Measurements from ENCODE around the gene ZNF425. TPM values are rescaled to one million over a fixed set of nuclear protein-coding genes. Genes with fewer than 3 reads are reported as not detected.

Gene ZNF425
- total and polyA plus RNA-seq, 9 donors, result 1.4 to 9.0 (median 3.8) TPM

GRCh38 chr7:149072438-149072775 is 53.7 kb downstream of the ZNF425 start:
- TF ChIP-seq EP300 (IDR thresholded peaks at IDR 0.05) (no peak), CTCF (IDR thresholded peaks at IDR 0.05) (no peak), POLR2A (IDR thresholded peaks at IDR 0.05) (no peak)
- intact Hi-C loops (cut with DNase I), result no loop called here
- Histone ChIP-seq H3K9me3 (no peaks in the 10 kb centered on the region), H3K4me1 (ENCODE audit: insufficient read depth) (no peaks in the 10 kb centered on the region), H3K36me3 (no peaks in the 10 kb centered on the region), H3K27me3 (no peaks in the 10 kb centered on the region), H3K4me3 (no peak overlapping the region), H3K27ac (no peak overlapping the region)
- no peak for DNase-seq
- WGBS, 3 donors, result 90 to 91% (median 90%) methylated on average over 4 of the region's 4 CpGs

- DNase-seq, result peak in 3 of 5 donors; percentile 23 to 58 (median 39)
- 64 to 71% (median 67%) methylated on average over 45 to 46 of the region's 46 CpGs for WGBS, 3 donors
- intact Hi-C loops (cut with DNase I), result no loop called here
- H3K9me3 ChIP-seq, result no peaks in the 10 kb centered on the region
- no peak overlapping the region for H3K27ac ChIP-seq
- no peaks in the 10 kb centered on the region for H3K4me1 ChIP-seq (ENCODE audit: insufficient read depth)
- no peaks in the 10 kb centered on the region for H3K36me3 ChIP-seq
- no peaks in the 10 kb centered on the region for H3K27me3 ChIP-seq
- no peak for TF ChIP-seq EP300 (IDR thresholded peaks at IDR 0.05)
- TF ChIP-seq CTCF (IDR thresholded peaks at IDR 0.05), result no peak
- TF ChIP-seq POLR2A (IDR thresholded peaks at IDR 0.05), result no peak
- H3K4me3 ChIP-seq, result no peak overlapping the region
These were observed 54.3 kb downstream of the ZNF425 start for GRCh38 chr7:149071641-149072437.

- no peaks in the 10 kb centered on the region for H3K27me3 ChIP-seq
- no peaks in the 10 kb centered on the region for H3K4me1 ChIP-seq (ENCODE audit: insufficient read depth)
- 94 to 96% (median 96%) methylated on average over 29 of the region's 29 CpGs for WGBS, 3 donors
- no peak overlapping the region for H3K4me3 ChIP-seq
- intact Hi-C loops (cut with DNase I), result no loop called here
- H3K9me3 ChIP-seq, result no peaks in the 10 kb centered on the region
- H3K27ac ChIP-seq, result no peak overlapping the region
- H3K36me3 ChIP-seq, result no peaks in the 10 kb centered on the region
- TF ChIP-seq CTCF (IDR thresholded peaks at IDR 0.05) (no peak), EP300 (IDR thresholded peaks at IDR 0.05) (no peak), POLR2A (IDR thresholded peaks at IDR 0.05) (no peak)
- peak in 1 of 5 donors; percentile 25 for DNase-seq
These were observed 54.9 kb downstream of the ZNF425 start for GRCh38 chr7:149071182-149071635.

- no peaks in the 10 kb centered on the region for H3K4me1 ChIP-seq (ENCODE audit: insufficient read depth)
- no peak overlapping the region for H3K27ac ChIP-seq
- WGBS, 3 donors, result 93 to 95% (median 93%) methylated on average over 31 of the region's 31 CpGs
- no peaks in the 10 kb centered on the region for H3K36me3 ChIP-seq
- TF ChIP-seq POLR2A (IDR thresholded peaks at IDR 0.05), result no peak
- no peak for TF ChIP-seq EP300 (IDR thresholded peaks at IDR 0.05)
- no peak for TF ChIP-seq CTCF (IDR thresholded peaks at IDR 0.05)
- no peak overlapping the region for H3K4me3 ChIP-seq
- intact Hi-C loops (cut with DNase I), result no loop called here
- no peaks in the 10 kb centered on the region for H3K27me3 ChIP-seq
- H3K9me3 ChIP-seq, result no peaks in the 10 kb centered on the region
- no peak for DNase-seq
These were observed 55.6 kb downstream of the ZNF425 start for GRCh38 chr7:149070372-149071125.
